HepG2 (cell line): Measurements from ENCODE around the gene NCBP2. TPM values are rescaled to one million over a fixed set of nuclear protein-coding genes. Genes with fewer than 3 reads are reported as not detected.
A peak's percentile ranks its signal among the peaks of the same experiment; 100 is the strongest.

Source experiments
- ATF6 ChIP-seq: sonication (generic); formaldehyde crosslinking; conservative IDR thresholded peaks from 2 replicates; pipeline ENCODE4 v1.4.0; 2020; ENCODE audit warnings: missing genetic modification reagents
- EP300 ChIP-seq, 3 experiments: sonication (generic) in 1 of 3; formaldehyde crosslinking in 1 of 3; IDR thresholded peaks; 2 replicates each; pipeline versions ENCODE4 v1.5.1 to v1.6.1; 2011 to 2020; ENCODE audit warnings: low read depth in 2 of 3, low read length in 2 of 3, borderline replicate concordance in 1 of 3, improper control_type of control experiment in 1 of 3, mild to moderate bottlenecking in 1 of 3, missing genetic modification reagents in 1 of 3, moderate library complexity in 1 of 3
- GATAD2A ChIP-seq: IDR thresholded peaks from 2 replicates; pipeline ENCODE4 v1.6.1; 2016
- GMEB2 ChIP-seq: IDR thresholded peaks from 2 replicates; pipeline ENCODE4 v1.6.1; 2016; ENCODE audit warnings: missing biosample characterization, missing genetic modification reagents, low read depth
- KDM3A ChIP-seq: IDR thresholded peaks from 2 replicates; pipeline ENCODE4 v1.6.1; 2018; ENCODE audit warnings: low read depth, missing compliant biosample characterization
- KDM5B ChIP-seq: sonication (generic); formaldehyde crosslinking; IDR thresholded peaks from 2 replicates; pipeline ENCODE4 v1.4.0; 2020; ENCODE audit warnings: missing genetic modification reagents, mild to moderate bottlenecking, borderline replicate concordance
- MED13 ChIP-seq: sonication (generic); formaldehyde crosslinking; IDR thresholded peaks from 2 replicates; pipeline ENCODE4 v1.5.0; 2020; ENCODE audit warnings: missing genetic modification reagents
- PHF20 ChIP-seq: sonication (generic); formaldehyde crosslinking; IDR thresholded peaks from 2 replicates; pipeline ENCODE4 v1.5.0; 2020; ENCODE audit warnings: mild to moderate bottlenecking, missing genetic modification reagents
- TFDP1 ChIP-seq: IDR thresholded peaks from 2 replicates; pipeline ENCODE4 v1.6.1; 2016; ENCODE audit warnings: missing compliant biosample characterization, missing genetic modification reagents, borderline replicate concordance
- TP53 ChIP-seq: sonication (generic); formaldehyde crosslinking; conservative IDR thresholded peaks from 2 replicates; pipeline ENCODE4 v1.4.0; 2020; ENCODE audit warnings: missing genetic modification reagents
- ZGPAT ChIP-seq: IDR thresholded peaks from 2 replicates; pipeline ENCODE4 v1.6.1; 2016; ENCODE audit warnings: mild to moderate bottlenecking
- ZNF143 ChIP-seq: sonication (generic); formaldehyde crosslinking; IDR thresholded peaks from 2 replicates; pipeline ENCODE4 v1.4.0; 2020; ENCODE audit warnings: missing genetic modification reagents
- ZNF17 ChIP-seq: sonication (generic); formaldehyde crosslinking; IDR thresholded peaks from 2 replicates; pipeline ENCODE4 v1.5.0; 2020; ENCODE audit warnings: mild to moderate bottlenecking, missing genetic modification reagents
- ZNF18 ChIP-seq: sonication (generic); formaldehyde crosslinking; IDR thresholded peaks from 2 replicates; pipeline ENCODE4 v1.8.0; 2022; ENCODE audit warnings: mild to moderate bottlenecking, missing genetic modification reagents; ENCODE audit not compliant: insufficient replicate concordance
- ZNF180 ChIP-seq: sonication (generic); formaldehyde crosslinking; IDR thresholded peaks from 2 replicates; pipeline ENCODE4 v1.4.0; 2020; ENCODE audit warnings: low read depth, missing genetic modification reagents, borderline replicate concordance
- ZNF614 ChIP-seq: IDR thresholded peaks from 2 replicates; pipeline ENCODE4 v1.6.1; 2018; ENCODE audit warnings: missing biosample characterization, missing genetic modification reagents, inconsistent platforms, borderline replicate concordance
- ZNF770 ChIP-seq: sonication (generic); formaldehyde crosslinking; IDR thresholded peaks from 2 replicates; pipeline ENCODE4 v1.5.0; 2020; ENCODE audit warnings: mild to moderate bottlenecking, missing genetic modification reagents
- ZSCAN9 ChIP-seq: IDR thresholded peaks from 2 replicates; pipeline ENCODE4 v1.6.1; 2016; ENCODE audit warnings: borderline replicate concordance
- polyA plus RNA-seq, 8 experiments: library from polyadenylated mRNA; depleted of rRNA in 3 of 8; stranded (reverse) in 7 of 8; unstranded in 1 of 8; fragments of >200 nt; fragmentation: Illumina TruSeq in 4 of 8; extraction: Trizol in 4 of 8; gene quantifications; 2 replicates each; pipeline versions ENCODE4 v1.2.1 to v1.2.3, GENCODE V29; 2011 to 2016; ENCODE audit warnings: low read depth in 4 of 8, missing spikeins in 1 of 8, mixed read lengths in 1 of 8; ENCODE audit not compliant: insufficient read depth in 1 of 8
- total RNA-seq, 5 experiments: library from RNA; depleted of rRNA; stranded (reverse); fragments of >200 nt; fragmentation: Illumina TruSeq; extraction: Trizol; gene quantifications; 2 replicates each; pipeline ENCODE4 v1.2.3, GENCODE V29; 2016; ENCODE audit warnings: low read depth in 1 of 5

The NCBP2 gene
- total and polyA plus RNA-seq, 2 of the 13 experiments (the other 11 are each of a cell fraction or from before 2014, with no cell fraction given) = 58.7 to 95.5 TPM

- no peak for TF ChIP-seq ZNF18 (CRISPR knock-in tag)
- TF ChIP-seq KDM5B (CRISPR knock-in tag) = peak; percentile 3
- no peak for TF ChIP-seq ZNF770 (CRISPR knock-in tag)
- TF ChIP-seq MED13 (CRISPR knock-in tag) = no peak
- TF ChIP-seq TP53 (CRISPR knock-in tag) = no peak
- TF ChIP-seq ZNF143 (CRISPR knock-in tag) = no peak
- no peak for TF ChIP-seq ZSCAN9
- TF ChIP-seq ZNF17 = no peak
- no peak for TF ChIP-seq KDM3A (CRISPR knock-in tag)
- peak; percentile 30; the same call in 1 of the 2 replicates for TF ChIP-seq ZGPAT (CRISPR knock-in tag)
- TF ChIP-seq GMEB2 (CRISPR knock-in tag) = no peak
- no peak for TF ChIP-seq ZNF180 (CRISPR knock-in tag)
- TF ChIP-seq PHF20 (CRISPR knock-in tag) = no peak
- no peak for TF ChIP-seq ATF6
- TF ChIP-seq GATAD2A = no peak; the same call in 1 of the 2 replicates
- TF ChIP-seq EP300 (IDR thresholded peaks at IDR 0.05; ENCODE audit: low read depth in 2 of 2, low read length in 2 of 2) = no peak
- no peak for TF ChIP-seq EP300 (CRISPR knock-in tag; IDR thresholded peaks at IDR 0.05; ENCODE audit: borderline replicate concordance)
- TF ChIP-seq ZNF614 (CRISPR knock-in tag) = peak; percentile 33; the same call in 1 of the 2 replicates
- no peak for TF ChIP-seq TFDP1 (CRISPR knock-in tag)
These were observed 26.9 kb upstream of the NCBP2 start (continued) for GRCh38 chr3:196969134-196969659.
